Measurements from ENCODE around the gene RNF167.

RNF167 gene

GRCh38 chr17:4941319-4941610 is 1.2 kb downstream of the RNF167 start:
- no peak for TF ChIP-seq TAF1 (IDR thresholded peaks at IDR 0.05; ENCODE audit: borderline replicate concordance, insufficient read depth, low read length)
- TF ChIP-seq FOXP2 (optimal IDR thresholded peaks at IDR 0.05; ENCODE audit: borderline replicate concordance, extremely low read depth, extremely low read length, insufficient read depth) = no peak
- TF ChIP-seq REST (IDR thresholded peaks at IDR 0.05; ENCODE audit: insufficient read depth in 1 of 2, low read depth in 2 of 2, low read length in 2 of 2) = no peak
- TF ChIP-seq SIN3A (IDR thresholded peaks at IDR 0.05; ENCODE audit: borderline replicate concordance, insufficient read depth, low read length) = no peak
- no peak for TF ChIP-seq POLR2AphosphoS5 (IDR thresholded peaks at IDR 0.05; ENCODE audit: low read depth, low read length)

GRCh38 chr17:4942760-4943508 is 2.9 kb downstream of the RNF167 start:
- TF ChIP-seq POLR2AphosphoS5 (IDR thresholded peaks at IDR 0.05; ENCODE audit: low read depth, low read length) (no peak; the same call in 1 of the 2 replicates), SIN3A (IDR thresholded peaks at IDR 0.05; ENCODE audit: borderline replicate concordance, insufficient read depth, low read length) (no peak), FOXP2 (optimal IDR thresholded peaks at IDR 0.05; ENCODE audit: borderline replicate concordance, extremely low read depth, extremely low read length, insufficient read depth) (no peak), REST (IDR thresholded peaks at IDR 0.05; ENCODE audit: insufficient read depth in 1 of 2, low read depth in 2 of 2, low read length in 2 of 2) (no peak), TAF1 (IDR thresholded peaks at IDR 0.05; ENCODE audit: borderline replicate concordance, insufficient read depth, low read length) (no peak)

GRCh38 chr17:4944163-4944553 is 4.1 kb downstream of the RNF167 start:
- peak; percentile 61 for TF ChIP-seq POLR2AphosphoS5 (IDR thresholded peaks at IDR 0.05; ENCODE audit: low read depth, low read length)
- TF ChIP-seq REST (IDR thresholded peaks at IDR 0.05; ENCODE audit: insufficient read depth in 1 of 2, low read depth in 2 of 2, low read length in 2 of 2) = no peak

GRCh38 chr17:4944554-4945175 is 4.6 kb downstream of the RNF167 start:
- TF ChIP-seq POLR2AphosphoS5 (IDR thresholded peaks at IDR 0.05; ENCODE audit: low read depth, low read length) (peak; percentile 31), REST (IDR thresholded peaks at IDR 0.05; ENCODE audit: insufficient read depth in 1 of 2, low read depth in 2 of 2, low read length in 2 of 2) (no peak)

Measured in PFSK-1 (cell line).